ENCODE measurements around the gene PIM3.

PIM3 gene

GRCh38 chr22:49960159-49961004, at the start of gene PIM3:
Gene PIM3, plus strand, starts transcription at chr22:49960772. Its CDS starts 176 bp downstream, at chr22:49960948.
- DNase-seq: peak; percentile 95

GRCh38 chr22:49911881-49912625, 48.5 kb upstream of the PIM3 start:
- DNase-seq (no peak), ATAC-seq (ENCODE audit: insufficient read depth, low read depth) (no peak)
- Histone ChIP-seq H4K20me1 (ENCODE audit: insufficient read depth, low read length) (peaks cover 24% of the 10 kb centered on the region), H3K9me3 (ENCODE audit: insufficient read depth, low read length, severe bottlenecking) (no peaks in the 10 kb centered on the region), H3K27ac (ENCODE audit: low read length) (no peak overlapping the region), H3K9ac (ENCODE audit: low read depth, low read length) (no peak overlapping the region), H3K79me2 (ENCODE audit: insufficient read depth, low read length) (peaks cover 15% of the 10 kb centered on the region), H2AFZ (ENCODE audit: low read depth, low read length) (no peak overlapping the region), H3K27me3 (ENCODE audit: insufficient read depth, low read length, poor library complexity) (no peaks in the 10 kb centered on the region), H3K4me3 (ENCODE audit: low read depth in 1 of 2, low read length in 2 of 2) (no peak overlapping the region), H3K4me1 (ENCODE audit: insufficient read depth, low read length) (peaks cover 7% of the 10 kb centered on the region), H3K36me3 (ENCODE audit: insufficient read depth, low read length) (peaks cover 55% of the 10 kb centered on the region), H3K4me2 (ENCODE audit: insufficient read depth, low read length) (no peak overlapping the region)
- TF ChIP-seq EZH2 (IDR thresholded peaks at IDR 0.05; ENCODE audit: borderline replicate concordance, low read depth, low read length, severe bottlenecking) (no peak), CTCF (IDR thresholded peaks at IDR 0.05; ENCODE audit: borderline replicate concordance, extremely low read depth, low read length, poor library complexity, severe bottlenecking) (no peak)

More at GRCh38 chr22:49960159-49961004, at the start of gene PIM3:
- Histone ChIP-seq H3K27ac (ENCODE audit: low read length) (peak within 1 kb of the TSS; percentile 91), H3K9me3 (ENCODE audit: insufficient read depth, low read length, severe bottlenecking) (no peaks in the 10 kb centered on the region), H3K4me2 (ENCODE audit: insufficient read depth, low read length) (peak within 1 kb of the TSS; percentile 90), H2AFZ (ENCODE audit: low read depth, low read length) (peak within 1 kb of the TSS; percentile 77), H3K36me3 (ENCODE audit: insufficient read depth, low read length) (peaks cover 30% of the 10 kb centered on the region), H3K4me3 (ENCODE audit: low read depth in 1 of 2, low read length in 2 of 2) (peak within 1 kb of the TSS; percentile 89 to 92), H3K4me1 (ENCODE audit: insufficient read depth, low read length) (peaks cover 39% of the 10 kb centered on the region), H3K27me3 (ENCODE audit: insufficient read depth, low read length, poor library complexity) (no peaks in the 10 kb centered on the region), H4K20me1 (ENCODE audit: insufficient read depth, low read length) (peaks cover 39% of the 10 kb centered on the region), H3K9ac (ENCODE audit: low read depth, low read length) (peak within 1 kb of the TSS; percentile 86), H3K79me2 (ENCODE audit: insufficient read depth, low read length) (peaks cover 37% of the 10 kb centered on the region)
- peak; percentile 87 for ATAC-seq (ENCODE audit: insufficient read depth, low read depth)
- TF ChIP-seq EZH2 (IDR thresholded peaks at IDR 0.05; ENCODE audit: borderline replicate concordance, low read depth, low read length, severe bottlenecking) (no peak), CTCF (IDR thresholded peaks at IDR 0.05; ENCODE audit: borderline replicate concordance, extremely low read depth, low read length, poor library complexity, severe bottlenecking) (no peak)

GRCh38 chr22:49913026-49913425, 47.5 kb upstream of the PIM3 start:
- DNase-seq: no peak
- Histone ChIP-seq H3K4me1 (ENCODE audit: insufficient read depth, low read length) (peaks cover 14% of the 10 kb centered on the region), H4K20me1 (ENCODE audit: insufficient read depth, low read length) (peaks cover 15% of the 10 kb centered on the region), H2AFZ (ENCODE audit: low read depth, low read length) (no peak overlapping the region), H3K9ac (ENCODE audit: low read depth, low read length) (no peak overlapping the region), H3K27me3 (ENCODE audit: insufficient read depth, low read length, poor library complexity) (no peaks in the 10 kb centered on the region), H3K9me3 (ENCODE audit: insufficient read depth, low read length, severe bottlenecking) (no peaks in the 10 kb centered on the region), H3K4me3 (ENCODE audit: low read depth in 1 of 2, low read length in 2 of 2) (no peak overlapping the region), H3K4me2 (ENCODE audit: insufficient read depth, low read length) (no peak overlapping the region), H3K79me2 (ENCODE audit: insufficient read depth, low read length) (peaks cover 25% of the 10 kb centered on the region), H3K27ac (ENCODE audit: low read length) (no peak overlapping the region), H3K36me3 (ENCODE audit: insufficient read depth, low read length) (peaks cover 45% of the 10 kb centered on the region)
- no peak for ATAC-seq (ENCODE audit: insufficient read depth, low read depth)
- TF ChIP-seq CTCF (IDR thresholded peaks at IDR 0.05; ENCODE audit: borderline replicate concordance, extremely low read depth, low read length, poor library complexity, severe bottlenecking) (no peak), EZH2 (IDR thresholded peaks at IDR 0.05; ENCODE audit: borderline replicate concordance, low read depth, low read length, severe bottlenecking) (no peak)
